ENCODE results near the gene IKZF1. TPM values are rescaled to one million over a fixed set of nuclear protein-coding genes. Genes with fewer than 3 reads are reported as not detected.

Gene IKZF1
- polyA plus RNA-seq, 2 of the 4 experiments (the other 2 are of a cell fraction) = not detected

DNA sequence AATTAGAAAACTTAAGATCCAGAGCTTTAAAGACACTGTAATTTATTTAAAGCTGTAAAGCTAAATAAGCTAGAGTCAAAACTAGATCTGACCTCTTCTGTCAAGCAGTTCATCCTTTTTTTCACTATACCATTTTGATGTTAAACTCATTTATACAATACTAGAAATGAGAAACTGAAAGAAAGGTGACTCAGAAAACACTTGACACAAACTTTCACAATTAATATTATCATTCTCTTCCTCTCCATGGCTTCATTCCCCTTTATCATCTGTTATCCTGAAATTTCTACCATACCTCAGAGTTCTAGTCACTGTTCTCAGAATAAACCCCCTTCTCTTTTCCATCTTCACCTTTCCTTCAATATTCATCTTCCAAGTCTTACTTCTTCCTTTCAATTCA lies 144.3 kb downstream of the IKZF1 start:
- POLR2A ChIA-PET = no interaction called here

DNA sequence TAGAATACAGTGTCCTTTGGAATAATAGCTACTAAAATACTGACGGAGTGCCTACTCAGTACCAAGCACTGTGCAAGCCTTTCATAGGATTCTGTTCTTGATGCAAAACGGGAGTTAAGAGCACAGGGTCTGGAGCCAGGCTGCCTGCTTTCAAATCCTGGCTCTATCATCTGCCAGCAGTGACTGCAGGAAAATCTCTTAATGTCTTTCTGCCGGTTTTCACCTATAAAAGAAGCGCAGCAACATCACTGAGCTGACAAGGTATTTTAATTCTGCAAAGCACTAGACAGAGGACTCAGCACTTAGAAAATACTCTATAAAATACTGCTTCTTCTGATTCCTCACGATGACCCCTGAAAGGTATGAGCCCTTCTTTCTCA lies 145.0 kb downstream of the IKZF1 start:
- Histone ChIP-seq H3K4me2 (peak overlapping the region; percentile 97), H3K4me1 (peaks cover 11% of the 10 kb centered on the region; the same call in 1 of the 3 replicates), H3K4me3 (peak overlapping the region; percentile 90), H3K9me3 (no peaks in the 10 kb centered on the region), H3K27ac (peak overlapping the region; percentile 78 to 88)
- ChIA-PET CTCF (interaction anchor here (0.7 to 1.2 kb wide), 5 partner anchors 14 to 714 kb away, joined by 3 to 4 read pairs (median 3); no protein-coding TSS in a partner anchor), POLR2A (no interaction called here)
- TF ChIP-seq POLR2A (IDR thresholded peaks at IDR 0.05; ENCODE audit: low read length) (no peak), KDM5A (IDR thresholded peaks at IDR 0.05) (no peak), KDM1A (IDR thresholded peaks at IDR 0.05; ENCODE audit: low read depth) (no peak), CEBPB (IDR thresholded peaks at IDR 0.05) (no peak), RFX5 (IDR thresholded peaks at IDR 0.05) (no peak)
- TF ChIP-seq, protein P1, sequence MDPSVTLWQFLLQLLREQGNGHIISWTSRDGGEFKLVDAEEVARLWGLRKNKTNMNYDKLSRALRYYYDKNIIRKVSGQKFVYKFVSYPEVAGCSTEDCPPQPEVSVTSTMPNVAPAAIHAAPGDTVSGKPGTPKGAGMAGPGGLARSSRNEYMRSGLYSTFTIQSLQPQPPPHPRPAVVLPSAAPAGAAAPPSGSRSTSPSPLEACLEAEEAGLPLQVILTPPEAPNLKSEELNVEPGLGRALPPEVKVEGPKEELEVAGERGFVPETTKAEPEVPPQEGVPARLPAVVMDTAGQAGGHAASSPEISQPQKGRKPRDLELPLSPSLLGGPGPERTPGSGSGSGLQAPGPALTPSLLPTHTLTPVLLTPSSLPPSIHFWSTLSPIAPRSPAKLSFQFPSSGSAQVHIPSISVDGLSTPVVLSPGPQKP (IDR thresholded peaks at IDR 0.05; ENCODE audit: low read depth, low read length) = no peak
- TF ChIP-seq, protein P2, sequence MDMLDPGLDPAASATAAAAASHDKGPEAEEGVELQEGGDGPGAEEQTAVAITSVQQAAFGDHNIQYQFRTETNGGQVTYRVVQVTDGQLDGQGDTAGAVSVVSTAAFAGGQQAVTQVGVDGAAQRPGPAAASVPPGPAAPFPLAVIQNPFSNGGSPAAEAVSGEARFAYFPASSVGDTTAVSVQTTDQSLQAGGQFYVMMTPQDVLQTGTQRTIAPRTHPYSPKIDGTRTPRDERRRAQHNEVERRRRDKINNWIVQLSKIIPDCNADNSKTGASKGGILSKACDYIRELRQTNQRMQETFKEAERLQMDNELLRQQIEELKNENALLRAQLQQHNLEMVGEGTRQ (IDR thresholded peaks at IDR 0.05) = no peak
- FAIRE-seq = no peak
- peak in 1 of 2 experiments; percentile 10; a peak in 2 of 6 replicates for ATAC-seq
- 20% methylated on average over 5 of the region's 5 CpGs for WGBS (ENCODE audit: missing lambda C conversion rate)
- DNase-seq (ENCODE audit: low read depth in 1 of 2, low spot score in 1 of 2) = no peak

More for the DNA sequence above, 144.3 kb downstream of the IKZF1 start:
- no peak for DNase-seq (ENCODE audit: low read depth in 1 of 2, low spot score in 1 of 2)
- TF ChIP-seq POLR2AphosphoS2 (conservative IDR thresholded peaks at IDR 0.05; ENCODE audit: low read length) (no peak), PHF8 (IDR thresholded peaks at IDR 0.05; ENCODE audit: borderline replicate concordance, low read depth) (no peak), RARB (CRISPR knock-in tag; IDR thresholded peaks at IDR 0.05) (no peak), JUN (IDR thresholded peaks at IDR 0.05) (no peak), RNF2 (IDR thresholded peaks at IDR 0.05; ENCODE audit: borderline replicate concordance, low read depth) (no peak), NR3C1 (IDR thresholded peaks at IDR 0.05) (no peak), NPAS2 (CRISPR knock-in tag; IDR thresholded peaks at IDR 0.05; ENCODE audit: borderline replicate concordance) (no peak)
- no peak for FAIRE-seq
- H3K27ac ChIP-seq = no peak overlapping the region
- CTCF ChIA-PET = interaction anchor here (1.0 to 1.5 kb wide), 2 partner anchors 10 to 184 kb away, joined by 3 read pairs; no protein-coding TSS in a partner anchor
- H3K4me1 ChIP-seq = peaks cover 11% of the 10 kb centered on the region; the same call in 1 of the 3 replicates
- H3K9me3 ChIP-seq = no peaks in the 10 kb centered on the region
- peak overlapping the region; percentile 97 for H3K4me2 ChIP-seq
- no peak for ATAC-seq
- H3K4me3 ChIP-seq = no peak overlapping the region

DNA sequence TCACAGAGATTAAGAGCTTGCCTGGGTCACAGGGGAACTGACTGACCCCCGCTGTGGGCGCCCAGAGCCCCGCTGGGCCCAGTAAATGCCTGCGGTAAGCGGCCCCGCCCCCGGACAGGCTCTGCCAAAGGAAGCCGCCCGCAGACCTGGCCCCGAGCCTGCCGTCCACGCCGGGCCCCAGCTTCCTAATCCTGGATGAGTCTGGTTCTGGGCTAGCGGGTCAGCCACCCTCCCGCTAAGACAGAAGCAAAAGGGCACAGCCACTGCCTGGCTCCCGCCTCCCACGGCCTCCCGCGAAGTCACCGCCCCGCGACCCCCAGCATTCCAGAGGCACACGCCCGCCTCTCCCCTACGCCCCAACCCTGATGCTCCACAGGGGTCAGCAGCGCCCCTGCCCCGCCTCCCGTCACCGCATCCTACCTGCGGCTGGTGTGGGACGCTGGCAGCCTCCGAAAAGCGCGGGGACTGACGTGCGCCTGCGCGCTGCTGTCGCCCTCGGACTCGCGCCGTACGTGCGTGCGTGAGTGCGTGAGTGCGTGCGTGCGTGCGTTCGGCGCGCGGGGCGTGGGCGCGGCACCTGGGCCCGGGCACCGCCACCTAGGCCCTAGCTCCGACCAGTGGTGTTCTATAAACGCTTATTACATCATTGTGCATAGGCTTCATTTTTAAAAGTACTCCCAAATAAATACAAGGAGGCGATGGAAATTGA lies 145.5 kb downstream of the IKZF1 start, which contains the start of gene FIGNL1:
Gene FIGNL1, minus strand, starts transcription at position 470 of the 709 bp plus-strand sequence. CDS start 3,063 bp downstream, outside the sequence.
- ChIA-PET CTCF (interaction anchor here (0.7 to 1.2 kb wide), 5 partner anchors 13 to 713 kb away, joined by 3 to 4 read pairs (median 3); no protein-coding TSS in a partner anchor), POLR2A (interaction anchor here (0.6 kb wide), 1 partner anchor 927 kb away, joined by 5 read pairs; no protein-coding TSS in a partner anchor)
- Histone ChIP-seq H3K4me3 (peak within 1 kb of the TSS; percentile 90), H3K4me2 (peak within 1 kb of the TSS; percentile 97), H3K9me3 (no peaks in the 10 kb centered on the region), H3K27ac (peak within 1 kb of the TSS; percentile 78 to 88), H3K4me1 (peaks cover 11% of the 10 kb centered on the region; the same call in 1 of the 3 replicates)
- ATAC-seq = peak; percentile 94 to 99
- TF ChIP-seq BHLHE40 (IDR thresholded peaks at IDR 0.05; ENCODE audit: low read depth, low read length) = no peak
- TF ChIP-seq JUN (IDR thresholded peaks at IDR 0.05) = peak in 1 of 2 experiments; percentile 86; a peak in 3 of 5 replicates
- TF ChIP-seq, protein P3, sequence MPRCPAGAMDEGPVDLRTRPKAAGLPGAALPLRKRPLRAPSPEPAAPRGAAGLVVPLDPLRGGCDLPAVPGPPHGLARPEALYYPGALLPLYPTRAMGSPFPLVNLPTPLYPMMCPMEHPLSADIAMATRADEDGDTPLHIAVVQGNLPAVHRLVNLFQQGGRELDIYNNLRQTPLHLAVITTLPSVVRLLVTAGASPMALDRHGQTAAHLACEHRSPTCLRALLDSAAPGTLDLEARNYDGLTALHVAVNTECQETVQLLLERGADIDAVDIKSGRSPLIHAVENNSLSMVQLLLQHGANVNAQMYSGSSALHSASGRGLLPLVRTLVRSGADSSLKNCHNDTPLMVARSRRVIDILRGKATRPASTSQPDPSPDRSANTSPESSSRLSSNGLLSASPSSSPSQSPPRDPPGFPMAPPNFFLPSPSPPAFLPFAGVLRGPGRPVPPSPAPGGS (IDR thresholded peaks at IDR 0.05) = peak; percentile 36; the same call in 1 of the 3 replicates
- no peak for TF ChIP-seq JUNB (IDR thresholded peaks at IDR 0.05)
- TF ChIP-seq ZFP36 (IDR thresholded peaks at IDR 0.05; ENCODE audit: borderline replicate concordance, partially characterized antibody) = no peak
- TF ChIP-seq POLR2A (IDR thresholded peaks at IDR 0.05; ENCODE audit: low read length) = peak; percentile 81
- no peak for TF ChIP-seq NR3C1 (IDR thresholded peaks at IDR 0.05)
- TF ChIP-seq, protein P4, sequence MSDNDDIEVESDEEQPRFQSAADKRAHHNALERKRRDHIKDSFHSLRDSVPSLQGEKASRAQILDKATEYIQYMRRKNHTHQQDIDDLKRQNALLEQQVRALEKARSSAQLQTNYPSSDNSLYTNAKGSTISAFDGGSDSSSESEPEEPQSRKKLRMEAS (IDR thresholded peaks at IDR 0.05) = peak; percentile 85
- no peak for TF ChIP-seq RNF2 (IDR thresholded peaks at IDR 0.05; ENCODE audit: borderline replicate concordance, low read depth)
- TF ChIP-seq NFE2L2 (conservative IDR thresholded peaks at IDR 0.05; ENCODE audit: low read length) = no peak
- no peak for TF ChIP-seq ZC3H11A (IDR thresholded peaks at IDR 0.05)
- peak; percentile 87 for TF ChIP-seq PHF8 (IDR thresholded peaks at IDR 0.05; ENCODE audit: borderline replicate concordance, low read depth)
- TF ChIP-seq, protein P5, sequence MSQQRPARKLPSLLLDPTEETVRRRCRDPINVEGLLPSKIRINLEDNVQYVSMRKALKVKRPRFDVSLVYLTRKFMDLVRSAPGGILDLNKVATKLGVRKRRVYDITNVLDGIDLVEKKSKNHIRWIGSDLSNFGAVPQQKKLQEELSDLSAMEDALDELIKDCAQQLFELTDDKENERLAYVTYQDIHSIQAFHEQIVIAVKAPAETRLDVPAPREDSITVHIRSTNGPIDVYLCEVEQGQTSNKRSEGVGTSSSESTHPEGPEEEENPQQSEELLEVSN (IDR thresholded peaks at IDR 0.05; ENCODE audit: borderline replicate concordance, low read depth) = peak; percentile 89
- 2% methylated on average over 49 of the region's 63 CpGs for WGBS (ENCODE audit: missing lambda C conversion rate)
- peak; percentile 65 to 82 for DNase-seq (ENCODE audit: low read depth in 1 of 2, low spot score in 1 of 2)
- FAIRE-seq = no peak
